ENCODE measurements around the gene RALGPS1.

DNA sequence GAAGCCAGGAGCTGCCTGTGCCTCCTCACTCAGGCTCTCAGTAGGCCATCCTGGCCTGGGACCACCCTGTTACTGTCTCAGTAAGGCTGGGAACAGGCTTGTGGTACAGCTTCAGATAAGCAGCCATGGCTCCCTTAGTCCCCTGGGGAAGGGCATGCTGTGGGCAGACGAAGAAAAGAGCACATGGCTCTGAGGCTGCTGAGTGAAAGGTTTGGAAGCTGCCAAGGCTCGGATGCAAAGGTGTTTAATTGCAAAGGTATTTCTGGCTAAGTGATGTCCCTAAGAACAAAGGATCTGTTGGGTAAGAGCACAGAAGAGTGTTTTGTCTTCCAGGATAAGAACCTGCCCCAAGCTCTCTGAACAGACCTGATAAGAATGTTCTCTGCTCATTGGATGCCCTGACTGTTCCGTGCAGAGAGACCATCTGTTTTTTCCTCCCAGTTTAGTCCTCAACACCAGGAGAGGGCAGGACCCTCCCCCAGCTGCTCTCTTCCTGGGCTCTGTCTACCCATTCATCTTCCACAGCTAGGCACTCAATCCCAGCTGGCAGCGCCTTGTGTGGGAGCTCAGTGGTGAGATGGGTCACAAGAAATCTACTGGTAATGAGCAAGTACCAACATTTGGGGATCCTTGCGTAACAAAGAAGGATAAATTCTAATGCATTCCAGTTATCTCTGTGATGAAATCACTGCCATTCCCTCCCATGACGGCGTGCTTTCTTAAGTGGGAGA, 190.2 kb downstream of the RALGPS1 start:
- TF ChIP-seq CTCF (IDR thresholded peaks at IDR 0.05) = no peak
- no peak for TF ChIP-seq POLR2A (IDR thresholded peaks at IDR 0.05; ENCODE audit: low read depth)
- no peak for TF ChIP-seq POLR2AphosphoS5 (IDR thresholded peaks at IDR 0.05)
- no peak for TF ChIP-seq EP300 (IDR thresholded peaks at IDR 0.05)
